T-cell (primary cell): ENCODE results near the gene CCR7. TPM values are rescaled to one million over a fixed set of nuclear protein-coding genes. Genes with fewer than 3 reads are reported as not detected.

ENCODE experiments used
- ATAC-seq, 4 experiments: fragments of 200-7000 bp in 3 of 4; fragments of 150-1000 bp in 1 of 4; cut with Tn5 transposase; replicated peaks in 1 of 4; 1 replicate in 3 of 4; 2 replicates in 1 of 4; pipeline ENCODE4 v1.10.0; 2021; ENCODE audit warnings: moderate library complexity in 3 of 4, mild to moderate bottlenecking in 2 of 4, moderate number of reproducible peaks in 1 of 4
- CTCF ChIA-PET, 2 donors: fragments of 300-600 bp; sonication (Branson Sonifier 250); formaldehyde crosslinking; loops; one replicate each; lab custom pipeline; 2022; ENCODE audit warnings: antibody characterized with exemption in 2 of 2; lab: Charles Lee
- POLR2A ChIA-PET, 2 donors: fragments of 300-600 bp; sonication (Branson Sonifier 250); formaldehyde crosslinking; loops; one replicate each; lab custom pipeline; 2022; ENCODE audit warnings: antibody characterized with exemption in 2 of 2; lab: Charles Lee
- DNase-seq, 35 experiments: peaks; one replicate each; pipeline versions ENCODE4 v3.0.0 to v3.0.0-alpha.2; 2013 to 2023
- H3K27ac ChIP-seq: one replicate; pipeline ENCODE4 v1.5.1; 2013; ENCODE audit warnings: low read length
- H3K27me3 ChIP-seq, 2 experiments: replicated peaks in 1 of 2; 1 replicate in 1 of 2; 2 replicates in 1 of 2; pipeline versions ENCODE4 v1.6.1 to v1.7.0; 2013; ENCODE audit warnings: low read length in 1 of 2, mixed read lengths in 1 of 2; ENCODE audit not compliant: control insufficient read depth in 2 of 2, insufficient read depth in 2 of 2; ENCODE audit errors: extremely low read depth in 1 of 2
- H3K36me3 ChIP-seq, 2 donors: 1 replicate in 1 of 2; 2 replicates in 1 of 2; pipeline versions ENCODE4 v1.6.1 to v1.7.0; 2013; ENCODE audit warnings: low read length in 1 of 2; ENCODE audit not compliant: control insufficient read depth in 2 of 2, insufficient read depth in 1 of 2; ENCODE audit errors: extremely low read depth in 1 of 2
- H3K4me1 ChIP-seq, 2 experiments: 1 replicate in 1 of 2; 2 replicates in 1 of 2; pipeline versions ENCODE4 v1.6.1 to v1.7.0; 2013; ENCODE audit warnings: low read length in 2 of 2, mixed read lengths in 1 of 2; ENCODE audit not compliant: insufficient read depth in 2 of 2, control insufficient read depth in 1 of 2; ENCODE audit errors: extremely low read depth in 1 of 2
- H3K4me3 ChIP-seq, 2 donors: 1 replicate in 1 of 2; 2 replicates in 1 of 2; pipeline versions ENCODE4 v1.5.1 to v1.7.0; 2013; ENCODE audit warnings: mild to moderate bottlenecking in 2 of 2, low read length in 1 of 2, moderate library complexity in 1 of 2; ENCODE audit not compliant: control insufficient read depth in 1 of 2; ENCODE audit errors: extremely low read depth in 1 of 2
- H3K9me3 ChIP-seq: 2 replicates; pipeline ENCODE4 v1.7.0; 2013
- H3K27ac Mint-ChIP-seq, 2 donors: one replicate each; pipeline ENCODE4 v1.8.0; 2020 to 2021; ENCODE audit warnings: mild to moderate bottlenecking in 2 of 2, mixed read lengths in 2 of 2
- H3K27me3 Mint-ChIP-seq, 2 donors: one replicate each; pipeline ENCODE4 v1.8.0; 2021 to 2022; ENCODE audit warnings: mixed read lengths in 2 of 2
- H3K36me3 Mint-ChIP-seq: one replicate; pipeline ENCODE4 v1.8.0; 2021; ENCODE audit warnings: mixed read lengths
- H3K4me1 Mint-ChIP-seq, 3 donors: one replicate each; pipeline ENCODE4 v1.8.0; 2020 to 2022; ENCODE audit warnings: mixed read lengths in 3 of 3, mild to moderate bottlenecking in 1 of 3
- H3K4me3 Mint-ChIP-seq, 3 donors: one replicate each; pipeline ENCODE4 v1.8.0; 2020 to 2022; ENCODE audit warnings: mild to moderate bottlenecking in 3 of 3, mixed read lengths in 3 of 3, moderate library complexity in 3 of 3
- H3K9me3 Mint-ChIP-seq, 3 donors: one replicate each; pipeline ENCODE4 v1.8.0; 2020 to 2022; ENCODE audit warnings: mixed read lengths in 3 of 3
- WGBS: methylation state at CpG from one replicate; pipeline ENCODE4 v1.1.5; 2013; ENCODE audit warnings: missing lambda C conversion rate; ENCODE audit not compliant: insufficient coverage; 5-methylcytosine and 5-hydroxymethylcytosine counted together
- total RNA-seq, 35 experiments: library from RNA in 6 of 35; stranded (reverse) in 6 of 35; fragments of 120-200 nt in 1 of 35; gene quantifications; one replicate each; pipeline versions ENCODE4 v1.2.1 to v1.2.4 and lab custom pipeline; 2013 to 2026

CCR7 gene
- total RNA-seq, 5 donors from 2014 or later (not counting 1 experiment from before 2014, with no cell fraction given), result 173 to 438 (median 340) TPM

GRCh38 chr17:40529991-40530390 is 35.3 kb downstream of the CCR7 start:
- Histone ChIP-seq H3K36me3 (no peaks in the 10 kb centered on the region), H3K27ac (no peak overlapping the region), H3K27me3 (no peaks in the 10 kb centered on the region), H3K4me1 (peaks cover 47 to 60% of the 10 kb centered on the region in 2 experiments), H3K9me3 (peaks cover 4% of the 10 kb centered on the region), H3K4me3 (no peak overlapping the region)
- Mint-ChIP-seq H3K36me3 (peaks cover 5% of the 10 kb centered on the region), H3K9me3 (peaks cover 0 to 9% (median 2%) of the 10 kb centered on the region in 3 donors), H3K4me3 (peak overlapping the region in 1 of 3 donors; percentile 22), H3K4me1 (peaks cover 58 to 71% (median 61%) of the 10 kb centered on the region in 3 donors), H3K27ac (peak overlapping the region in 1 of 2 donors; percentile 11), H3K27me3 (no peaks in the 10 kb centered on the region)
- ChIA-PET CTCF (no interaction called here), POLR2A (interaction anchor here (0.6 to 1.4 kb wide), 3 partner anchors 13 to 1286 kb away, joined by 3 to 4 read pairs (median 3); no protein-coding TSS in a partner anchor)
- ATAC-seq, result no peak
- WGBS, result no CpG with 5 or more reads among the region's 2 CpGs
- no peak for DNase-seq

GRCh38 chr17:40528692-40529417 is 36.4 kb downstream of the CCR7 start:
- H3K27me3 Mint-ChIP-seq, result no peaks in the 10 kb centered on the region
- 9% methylated on average over 6 of the region's 10 CpGs for WGBS
- peaks cover 4% of the 10 kb centered on the region for H3K9me3 ChIP-seq
- peaks cover 48 to 61% (median 52%) of the 10 kb centered on the region in 3 donors for H3K4me1 Mint-ChIP-seq
- ChIA-PET POLR2A (interaction anchor here (0.7 to 1.4 kb wide), 2 partner anchors 12 to 38 kb away, joined by 3 to 5 read pairs; no protein-coding TSS in a partner anchor), CTCF (no interaction called here)
- DNase-seq (peak in 7 of 35 experiments; percentile 22 to 75 (median 39)), ATAC-seq (peak in 1 of 4 experiments; percentile 34)
- peaks cover 40 to 51% of the 10 kb centered on the region in 2 experiments for H3K4me1 ChIP-seq
- H3K4me3 ChIP-seq, result no peak overlapping the region
- H3K9me3 Mint-ChIP-seq, result peaks cover 0 to 15% (median 7%) of the 10 kb centered on the region in 3 donors
- peak overlapping the region in 1 of 3 donors; percentile 63 for H3K4me3 Mint-ChIP-seq
- peaks cover 15% of the 10 kb centered on the region for H3K36me3 Mint-ChIP-seq
- H3K36me3 ChIP-seq, result no peaks in the 10 kb centered on the region
- no peaks in the 10 kb centered on the region for H3K27me3 ChIP-seq
- no peak overlapping the region for H3K27ac ChIP-seq
- peak overlapping the region in 1 of 2 donors; percentile 75 for H3K27ac Mint-ChIP-seq

- no peak overlapping the region for H3K27ac ChIP-seq
Measured at GRCh38 chr17:40526668-40527067, 38.6 kb downstream of the CCR7 start.

GRCh38 chr17:40525294-40525693 is 40.0 kb downstream of the CCR7 start:
- H3K9me3 Mint-ChIP-seq, result peaks cover 0 to 15% (median 11%) of the 10 kb centered on the region in 3 donors
- POLR2A ChIA-PET, result interaction anchor here in 1 of 2 donors (0.6 kb wide), 1 partner anchor 55 kb away, joined by 3 read pairs; no protein-coding TSS in a partner anchor
- Histone ChIP-seq H3K4me3 (no peak overlapping the region), H3K4me1 (peaks cover 20 to 40% of the 10 kb centered on the region in 2 experiments), H3K27me3 (no peaks in the 10 kb centered on the region), H3K9me3 (peaks cover 4% of the 10 kb centered on the region), H3K36me3 (no peaks in the 10 kb centered on the region), H3K27ac (no peak overlapping the region)
- WGBS, result no CpG with 5 or more reads among the region's 1 CpG
- H3K27ac Mint-ChIP-seq, result no peak overlapping the region
- ATAC-seq, result no peak
- H3K36me3 Mint-ChIP-seq, result peaks cover 26% of the 10 kb centered on the region
- CTCF ChIA-PET, result interaction anchor here in 1 of 2 donors (0.8 to 0.9 kb wide), 2 partner anchors 107 to 118 kb away, joined by 3 read pairs; partner anchors contain the start of gene TOP2A
- no peaks in the 10 kb centered on the region for H3K27me3 Mint-ChIP-seq
- no peak for DNase-seq
- H3K4me3 Mint-ChIP-seq, result no peak overlapping the region
- H3K4me1 Mint-ChIP-seq, result peaks cover 23 to 49% (median 28%) of the 10 kb centered on the region in 3 donors

More at GRCh38 chr17:40526668-40527067, 38.6 kb downstream of the CCR7 start:
- WGBS, result 76% methylated on average over 2 of the region's 5 CpGs
- ChIA-PET POLR2A (interaction anchor here in 1 of 2 donors (0.8 kb wide), 1 partner anchor 33 kb away, joined by 3 read pairs; no protein-coding TSS in a partner anchor), CTCF (interaction anchor here in 1 of 2 donors (0.5 kb wide), 1 partner anchor 8 kb away, joined by 4 read pairs; no protein-coding TSS in a partner anchor)
- Mint-ChIP-seq H3K4me1 (peaks cover 29 to 55% (median 38%) of the 10 kb centered on the region in 3 donors), H3K36me3 (peaks cover 24% of the 10 kb centered on the region), H3K4me3 (no peak overlapping the region), H3K27ac (no peak overlapping the region), H3K27me3 (no peaks in the 10 kb centered on the region), H3K9me3 (peaks cover 0 to 15% (median 11%) of the 10 kb centered on the region in 3 donors)
- no peak for DNase-seq
- peaks cover 22 to 41% of the 10 kb centered on the region in 2 experiments for H3K4me1 ChIP-seq
- no peaks in the 10 kb centered on the region for H3K27me3 ChIP-seq
- peaks cover 4% of the 10 kb centered on the region for H3K9me3 ChIP-seq
- ATAC-seq, result no peak
- H3K4me3 ChIP-seq, result no peak overlapping the region
- no peaks in the 10 kb centered on the region for H3K36me3 ChIP-seq

GRCh38 chr17:40524243-40524965 is 40.9 kb downstream of the CCR7 start:
- H3K4me1 Mint-ChIP-seq, result peaks cover 24 to 47% (median 24%) of the 10 kb centered on the region in 3 donors

More at GRCh38 chr17:40524243-40524965, 40.9 kb downstream of the CCR7 start:
- Histone ChIP-seq H3K27ac (no peak overlapping the region), H3K4me1 (peaks cover 21 to 40% of the 10 kb centered on the region in 2 experiments), H3K27me3 (peaks cover 0 to 2% of the 10 kb centered on the region in 2 experiments), H3K4me3 (no peak overlapping the region), H3K9me3 (peaks cover 4% of the 10 kb centered on the region), H3K36me3 (no peaks in the 10 kb centered on the region)
- Mint-ChIP-seq H3K9me3 (peaks cover 0 to 15% (median 11%) of the 10 kb centered on the region in 3 donors), H3K27ac (no peak overlapping the region), H3K4me3 (no peak overlapping the region), H3K27me3 (no peaks in the 10 kb centered on the region), H3K36me3 (peaks cover 26% of the 10 kb centered on the region)
- DNase-seq (no peak), ATAC-seq (no peak)
- CTCF ChIA-PET, result interaction anchor here (0.6 to 1.4 kb wide), 5 partner anchors 8 to 109 kb away, joined by 3 to 5 read pairs (median 4); partner anchors contain the start of gene TOP2A (in 1 of the 2)
- POLR2A ChIA-PET, result interaction anchor here in 1 of 2 donors (0.6 kb wide), 1 partner anchor 261 kb away, joined by 18 read pairs; no protein-coding TSS in a partner anchor
- 100% methylated on average over 1 of the region's 3 CpGs for WGBS
